C4-2B (cell line): ENCODE measurements around the gene KCNAB2.

Experiments used
- CTCF ChIP-seq: fragments of 450-650 bp; conservative IDR thresholded peaks from 2 replicates; pipeline ENCODE4 v1.5.1; 2017; ENCODE audit warnings: mild to moderate bottlenecking
- ZFX ChIP-seq: fragments of 450-650 bp; IDR thresholded peaks from 2 replicates; pipeline ENCODE4 v1.6.1; 2017

- TF ChIP-seq CTCF (no peak), ZFX (no peak)
Observed at GRCh38 chr1:6048179-6048867, 2.6 kb downstream of the KCNAB2 start.
